Ammon's horn (tissue), 1 donor: Measurements from ENCODE around the gene LMCD1.
"Not testable (repeated sequence)": the region's sequence is repeated elsewhere in the genome, so short reads cannot be mapped to it uniquely, and the experiment has no call there.

Source experiments
- DNase-seq: peaks from one replicate; pipeline ENCODE4 v3.0.0-alpha.2; 2016; ENCODE audit warnings: low spot score

The LMCD1 gene

DNA sequence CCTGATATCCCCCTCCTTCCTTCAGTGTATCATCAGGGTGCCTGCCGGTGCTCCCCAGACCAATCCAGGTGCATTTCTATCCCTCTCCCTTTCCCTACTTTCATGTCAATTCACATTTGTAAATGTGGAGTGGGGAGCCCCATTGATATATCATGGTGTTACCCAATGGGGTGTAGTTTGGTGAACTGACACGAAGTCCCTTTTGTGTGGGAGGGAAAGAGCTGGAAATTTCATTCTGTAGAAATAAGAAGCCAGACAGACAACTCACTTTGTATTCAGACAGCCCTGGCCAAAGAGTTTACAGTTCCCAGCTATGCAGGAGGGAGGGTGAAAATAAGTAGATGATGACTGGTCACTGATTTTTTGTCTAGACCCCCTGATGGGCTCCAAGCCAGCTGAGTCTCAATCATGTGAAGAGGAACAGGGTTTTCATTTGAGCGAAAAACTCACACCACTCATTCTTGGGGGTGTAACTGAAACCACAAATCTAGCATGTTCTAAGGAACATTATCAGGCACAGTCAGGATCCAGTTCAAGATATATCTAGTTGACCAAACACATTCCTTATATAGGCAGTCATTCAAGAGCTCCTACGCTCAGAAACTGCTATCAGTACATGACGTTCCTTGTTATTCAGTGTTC lies 58.9 kb downstream of the LMCD1 start:
- no peak for DNase-seq

DNA sequence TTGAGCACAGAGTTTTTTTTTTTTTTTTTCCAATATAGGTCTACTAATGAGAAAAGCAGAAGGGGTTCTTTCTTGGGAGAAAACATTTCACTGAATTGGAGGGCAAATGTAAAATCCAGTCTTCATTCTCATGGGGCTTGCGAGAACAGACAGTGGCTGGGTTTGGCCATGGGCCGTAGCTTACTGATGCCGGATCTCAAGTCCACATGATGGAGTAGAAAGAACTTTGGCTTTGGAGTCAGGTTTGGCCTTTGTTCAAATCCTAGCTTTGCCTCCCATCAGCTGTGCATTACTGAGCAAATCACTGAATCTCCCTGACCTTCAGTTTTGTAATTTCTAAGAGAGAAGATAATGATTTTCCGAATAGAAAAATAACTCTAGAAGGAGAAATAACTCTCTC lies 59.7 kb downstream of the LMCD1 start:
- no peak for DNase-seq

DNA sequence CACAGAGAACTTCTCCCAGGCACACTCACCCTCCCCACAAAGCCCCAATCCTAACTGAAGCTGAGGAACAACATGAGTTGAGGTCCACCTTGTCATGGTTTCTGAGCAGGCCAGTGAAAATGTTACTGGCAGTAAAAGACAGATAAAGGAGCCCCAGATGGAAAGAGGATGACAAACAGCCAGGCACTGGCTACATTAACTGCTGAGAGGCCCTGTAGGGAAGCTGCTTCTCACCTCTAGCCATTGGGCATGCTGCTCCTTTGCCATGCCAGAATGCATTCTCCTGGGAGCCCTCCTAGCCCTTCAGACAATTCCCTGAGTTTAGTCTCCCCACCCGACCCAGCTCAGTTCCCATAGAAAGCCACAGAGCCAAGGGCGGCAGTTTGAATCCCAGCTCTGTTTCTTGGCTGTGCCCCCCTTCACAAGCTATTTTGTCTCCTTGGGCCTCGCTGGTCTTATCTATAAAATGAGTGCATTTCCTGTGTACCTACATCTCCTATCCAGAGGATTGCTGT lies 60.5 kb downstream of the LMCD1 start:
- DNase-seq: no peak

DNA sequence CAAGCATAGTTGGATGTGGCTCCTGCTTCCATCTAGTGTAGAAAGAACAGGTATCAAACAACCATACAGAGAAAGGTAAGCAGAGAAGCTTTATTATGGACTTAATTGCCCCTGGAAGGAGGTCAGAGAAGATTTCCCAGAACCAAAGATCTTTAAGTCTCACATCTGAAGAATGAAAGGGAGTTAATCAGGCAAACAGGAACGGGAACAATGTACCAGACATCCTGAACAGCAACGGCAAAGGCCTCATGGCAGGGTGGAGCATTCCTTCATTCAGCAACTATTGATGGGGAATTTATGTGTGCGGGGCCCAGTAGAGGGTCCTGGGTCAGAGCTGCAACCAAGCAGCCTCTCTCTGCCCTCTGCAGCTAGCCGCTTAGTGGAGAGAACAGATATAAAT lies 61.5 kb downstream of the LMCD1 start:
- no peak for DNase-seq

DNA sequence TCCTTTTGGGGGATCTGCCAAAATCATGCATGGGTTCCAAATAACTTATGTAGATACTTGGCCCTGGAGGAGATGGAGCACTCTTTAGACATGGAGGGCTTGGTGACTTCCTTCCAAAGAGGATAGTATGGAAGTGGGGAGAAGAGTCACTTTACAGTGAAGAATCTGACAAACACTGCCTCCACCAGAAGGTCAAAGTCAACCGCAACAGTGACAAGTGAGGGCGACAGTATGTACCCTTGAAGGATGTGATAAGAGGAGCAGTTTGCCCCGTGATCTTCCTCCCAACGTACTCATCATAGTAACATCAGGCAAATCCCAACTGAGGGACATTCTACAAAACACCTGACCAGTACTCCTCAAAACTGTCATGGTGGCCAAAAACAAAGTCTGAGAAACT lies 62.0 kb downstream of the LMCD1 start:
- no peak for DNase-seq

DNA sequence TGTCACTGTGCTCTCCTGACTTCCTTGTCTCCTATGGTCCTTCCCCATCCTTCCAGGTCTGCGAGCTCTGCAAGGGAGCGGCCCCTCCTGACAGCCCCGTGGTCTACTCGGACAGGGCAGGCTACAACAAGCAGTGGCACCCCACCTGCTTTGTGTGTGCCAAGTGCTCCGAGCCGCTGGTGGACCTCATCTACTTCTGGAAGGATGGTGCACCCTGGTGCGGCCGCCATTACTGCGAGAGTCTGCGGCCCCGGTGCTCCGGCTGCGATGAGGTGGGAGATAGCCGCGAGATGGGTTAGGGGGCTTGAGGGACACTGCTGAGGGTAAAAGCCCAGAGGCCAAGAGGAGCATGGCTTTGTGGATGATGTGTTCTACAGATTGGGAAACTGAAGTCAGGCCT lies 63.8 kb downstream of the LMCD1 start:
- DNase-seq: no peak

DNA sequence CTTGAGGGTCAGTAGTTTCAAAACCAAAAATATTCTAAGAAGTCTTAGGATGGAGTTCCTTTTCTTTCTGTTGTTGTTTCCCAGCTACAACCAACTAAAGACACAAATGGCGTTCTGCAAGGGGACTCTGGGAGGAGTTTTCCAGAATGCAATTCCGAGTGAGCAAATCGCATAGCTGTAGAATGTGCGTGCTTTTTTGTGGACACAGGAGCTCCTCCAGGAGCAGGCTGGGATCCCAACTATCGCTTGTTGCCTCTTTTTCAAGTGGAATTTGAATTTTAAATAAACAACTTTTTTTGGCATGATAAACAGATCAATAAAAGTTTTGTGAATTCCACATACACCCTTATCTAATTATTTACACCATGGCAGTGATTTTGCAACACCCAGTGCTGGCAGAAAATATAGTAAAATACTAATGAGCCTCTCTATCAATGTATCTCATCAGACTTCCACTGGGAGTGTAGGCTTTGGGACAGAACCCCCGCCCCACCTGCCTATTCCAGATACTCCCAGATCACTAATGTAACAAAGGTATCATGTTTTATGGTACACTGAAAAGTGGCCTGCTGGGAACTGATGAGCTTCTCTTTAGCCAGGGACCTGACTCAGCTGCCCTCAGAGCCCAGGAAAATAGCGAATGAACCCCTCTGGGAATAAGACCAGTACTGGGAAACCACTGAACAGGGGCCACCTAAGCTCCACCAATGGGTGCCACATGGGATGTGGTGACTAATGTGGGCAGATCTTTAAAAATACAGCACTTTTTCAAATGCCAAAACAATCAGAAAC lies 66.4 kb downstream of the LMCD1 start:
- no peak for DNase-seq

DNA sequence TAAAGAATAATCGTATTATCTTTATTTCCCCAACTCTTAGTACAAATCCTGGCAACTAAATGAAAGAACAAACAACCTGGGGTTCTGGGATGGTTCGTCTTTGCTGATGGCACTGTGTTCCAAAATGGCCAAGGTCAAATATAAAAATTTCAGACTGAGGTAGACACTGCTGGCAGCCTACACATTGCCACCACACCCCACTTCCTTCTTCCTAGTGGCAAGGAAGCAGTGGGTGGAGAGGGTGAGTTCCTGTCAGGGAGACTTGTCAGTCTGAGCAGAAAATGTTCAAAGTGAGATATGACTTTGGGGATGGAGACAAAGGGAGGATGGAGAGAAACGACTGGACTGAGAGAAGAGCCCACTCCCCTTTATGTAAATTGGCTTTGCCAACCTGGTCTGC lies 69.6 kb downstream of the LMCD1 start:
- DNase-seq: no peak

DNA sequence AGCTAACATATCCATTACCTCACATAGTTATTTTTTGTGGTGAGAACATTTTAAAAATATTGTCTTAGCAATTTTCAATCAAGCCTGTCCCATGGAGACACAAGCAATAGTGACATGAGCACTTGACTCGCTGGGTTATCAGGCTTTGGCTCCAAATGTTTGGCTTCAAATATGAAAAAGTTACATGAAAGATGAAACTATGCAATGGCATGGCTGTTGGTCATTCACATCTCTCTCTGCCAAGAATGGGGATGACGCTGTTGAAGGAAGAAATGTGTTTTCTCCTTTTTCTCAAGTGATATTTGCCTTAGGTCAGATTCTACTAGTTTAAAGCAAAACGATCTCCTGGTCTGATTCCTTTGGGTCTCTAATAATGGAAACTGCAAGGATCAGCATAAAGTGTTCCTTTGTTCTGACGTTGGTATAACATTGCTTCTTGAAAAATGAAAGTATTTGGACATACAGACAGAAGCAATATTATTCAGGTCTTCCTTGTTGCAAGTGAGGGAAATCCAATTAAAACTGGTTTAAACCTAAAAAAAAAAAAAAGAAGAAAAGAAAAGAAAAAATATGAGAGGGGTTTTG lies 71.8 kb downstream of the LMCD1 start:
- no peak for DNase-seq

DNA sequence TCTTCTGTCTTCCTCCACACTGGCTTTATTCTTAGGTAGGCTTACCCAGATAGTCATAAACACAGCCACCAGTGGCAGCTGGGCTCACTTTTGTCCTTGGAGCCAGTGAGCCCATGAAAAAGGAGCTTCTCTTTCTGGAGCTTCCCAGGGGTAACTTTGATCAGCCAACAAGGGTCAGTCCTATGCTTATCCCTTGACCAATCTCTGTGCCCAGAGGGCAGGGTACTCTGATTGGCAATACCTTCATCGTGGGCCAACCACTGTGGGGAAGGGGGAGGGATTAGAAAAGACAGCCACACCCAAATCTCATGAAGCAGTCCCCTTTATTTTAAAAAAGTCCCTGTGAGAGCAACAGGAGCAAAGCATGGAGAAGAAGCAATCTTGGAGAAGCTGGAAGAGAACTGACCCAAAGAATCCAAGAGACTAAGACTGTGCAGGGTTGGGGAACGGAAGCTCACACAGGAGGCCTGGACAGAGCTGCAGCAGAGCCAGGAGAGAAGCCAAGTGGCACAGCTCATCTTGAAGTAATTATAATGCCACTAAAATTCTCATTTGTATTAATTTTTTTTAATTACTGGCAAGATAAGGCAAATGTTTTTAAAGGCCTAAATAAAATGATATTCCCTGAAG lies 72.5 kb downstream of the LMCD1 start:
- no peak for DNase-seq

DNA sequence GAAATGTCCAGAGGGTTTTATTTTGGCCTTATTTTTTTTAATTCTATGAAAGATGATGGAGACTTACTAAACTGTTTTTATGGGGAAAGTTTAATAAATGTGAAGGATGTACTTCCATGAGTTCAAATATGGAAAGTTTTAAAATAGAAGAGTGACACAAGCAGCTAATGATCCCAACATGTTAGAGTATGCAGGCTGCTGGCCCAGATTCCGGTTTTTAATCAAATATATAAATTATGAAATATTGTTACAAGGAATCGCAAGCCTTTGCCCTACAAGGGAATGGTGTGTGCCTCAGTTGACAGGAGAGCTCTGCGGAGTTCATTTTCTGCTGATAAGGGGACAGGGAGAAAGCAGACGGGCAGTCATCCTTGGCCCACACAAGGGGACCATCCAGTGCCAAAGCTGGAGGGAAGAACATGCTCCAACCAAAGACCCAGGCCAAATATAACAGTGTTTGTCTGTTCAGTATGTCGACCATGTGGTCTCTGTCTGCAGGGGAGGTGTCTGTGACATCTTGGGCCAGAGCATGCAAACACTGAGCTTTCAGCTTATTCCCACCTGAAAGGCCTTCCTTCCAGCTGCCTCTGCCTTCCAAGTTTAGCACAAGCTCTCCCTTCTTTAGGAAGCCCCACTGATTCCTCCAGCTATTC lies 73.2 kb downstream of the LMCD1 start:
- no peak for DNase-seq

DNA sequence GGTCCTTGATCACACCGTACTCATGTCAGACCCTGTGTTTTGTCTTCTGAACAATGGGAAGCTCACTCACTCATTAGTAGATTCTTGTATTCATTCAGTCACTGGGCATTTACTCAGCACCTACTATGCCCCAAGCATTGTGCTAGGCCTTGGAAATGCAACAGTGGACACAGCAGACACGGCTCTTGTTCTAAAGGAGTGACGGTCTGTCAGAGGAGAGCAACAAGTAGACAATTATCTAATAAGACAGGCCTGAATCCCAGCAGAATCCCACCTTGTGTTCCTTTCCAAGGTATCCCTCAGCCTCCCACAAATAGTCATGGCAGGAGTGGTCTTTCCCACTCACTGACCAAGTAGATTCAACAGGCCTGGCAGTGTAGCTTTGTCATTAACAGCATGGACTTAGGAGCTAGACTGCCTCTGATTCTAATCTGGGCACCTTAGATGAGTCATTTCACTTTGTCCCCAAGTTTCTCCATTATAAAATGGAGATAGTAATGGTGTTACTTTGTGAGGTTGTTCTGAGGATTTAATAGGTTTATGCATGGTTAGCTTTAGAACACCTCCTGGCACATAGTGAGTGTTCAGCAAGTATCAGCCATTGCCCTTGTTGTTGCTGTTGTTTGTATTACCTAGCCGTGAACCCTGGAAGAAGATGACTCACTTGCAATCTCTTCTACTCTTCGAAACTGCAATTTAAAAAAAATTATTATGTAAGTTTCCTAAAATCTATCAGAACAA lies 73.9 kb downstream of the LMCD1 start:
- no peak for DNase-seq

DNA sequence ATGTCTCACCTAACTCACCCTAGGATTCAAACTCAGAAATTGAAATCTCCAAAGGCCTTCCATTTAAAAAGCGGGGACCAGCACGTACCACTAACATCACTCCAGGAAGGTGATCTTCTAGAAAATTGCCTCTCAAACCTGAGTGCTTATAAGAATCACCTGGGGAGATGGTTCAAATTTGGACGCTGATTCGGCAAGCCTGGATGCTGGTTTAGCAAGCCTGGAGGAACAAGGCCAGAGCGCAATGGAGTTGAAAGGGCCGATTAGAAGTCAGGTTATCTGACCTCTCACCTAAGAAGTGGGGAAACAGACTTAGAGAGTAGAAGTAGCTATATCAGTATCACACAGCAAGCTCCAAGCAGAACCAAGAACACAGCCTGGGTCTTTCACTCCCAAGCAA lies 74.8 kb downstream of the LMCD1 start:
- no peak for DNase-seq

DNA sequence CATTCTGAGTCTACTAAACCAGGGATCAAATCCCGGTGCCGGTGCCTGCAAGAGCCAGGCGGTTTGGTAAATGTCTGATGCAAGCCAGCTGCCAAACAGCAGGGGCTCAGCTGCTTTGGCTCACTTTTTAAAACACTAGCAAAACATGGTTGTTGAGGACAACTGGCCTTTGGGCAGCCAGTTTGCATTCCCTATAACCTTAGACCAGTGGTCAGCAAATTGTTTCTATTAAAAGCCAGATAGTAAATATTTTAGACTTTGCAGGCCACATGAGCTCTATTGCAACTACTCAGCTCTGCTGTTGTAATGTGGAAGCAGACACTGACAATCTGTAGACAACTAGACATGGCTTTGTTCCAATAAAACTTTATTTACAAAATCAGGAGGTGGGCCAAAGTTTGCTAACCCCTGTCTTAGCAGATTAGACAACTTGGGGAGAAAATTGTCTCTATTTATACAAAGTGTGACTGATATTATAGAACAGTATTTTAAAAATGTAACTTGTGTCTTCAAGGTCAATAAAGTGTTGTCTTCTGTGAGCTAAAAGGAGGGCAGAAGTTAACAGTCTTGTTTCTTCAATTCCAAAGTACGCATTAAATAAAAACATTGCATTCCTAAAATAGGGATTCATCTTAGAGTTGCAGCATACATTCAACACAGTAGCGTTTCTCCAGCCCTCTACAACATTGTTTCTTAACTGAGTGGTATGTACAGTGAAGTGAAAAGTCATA lies 75.4 kb downstream of the LMCD1 start:
- no peak for DNase-seq

DNA sequence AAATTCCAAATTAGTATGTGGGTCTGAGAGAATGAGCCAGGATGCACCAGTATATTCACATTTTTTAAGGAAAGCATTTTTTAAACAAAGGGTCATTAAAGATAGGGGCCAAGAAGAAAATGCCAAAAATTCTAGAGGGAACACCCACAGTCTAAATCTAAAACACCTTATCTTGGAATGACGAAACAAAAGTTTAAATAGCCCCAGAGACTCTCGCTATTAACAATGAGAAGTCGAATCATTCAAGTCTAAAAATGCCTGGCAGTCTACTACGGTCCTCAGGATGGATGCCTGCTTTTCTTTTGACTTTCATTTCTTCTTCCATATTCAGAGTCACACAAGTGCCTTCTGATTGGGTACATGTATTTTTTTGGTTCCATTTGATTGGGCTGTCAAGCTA lies 76.7 kb downstream of the LMCD1 start:
- DNase-seq: no peak

DNA sequence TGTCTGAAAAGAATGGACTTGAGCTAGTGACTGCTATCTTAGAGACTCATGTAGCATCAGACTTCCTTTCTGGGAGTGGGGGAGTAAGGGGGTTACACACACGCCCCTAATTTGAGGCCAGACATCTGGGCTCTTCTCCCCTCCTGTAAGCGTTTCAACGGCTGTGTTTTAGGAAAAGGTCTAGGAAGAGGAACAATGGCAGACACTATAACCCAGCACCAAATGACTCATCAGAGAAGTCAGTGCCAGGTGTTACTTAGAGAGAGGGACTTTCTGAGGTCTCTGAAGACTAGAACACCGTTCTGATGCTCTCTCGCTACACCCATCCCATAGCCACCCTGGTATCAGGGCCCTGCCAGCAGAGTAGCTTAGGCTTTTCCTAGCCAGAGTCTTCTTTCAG lies 77.5 kb downstream of the LMCD1 start:
- DNase-seq: no peak

DNA sequence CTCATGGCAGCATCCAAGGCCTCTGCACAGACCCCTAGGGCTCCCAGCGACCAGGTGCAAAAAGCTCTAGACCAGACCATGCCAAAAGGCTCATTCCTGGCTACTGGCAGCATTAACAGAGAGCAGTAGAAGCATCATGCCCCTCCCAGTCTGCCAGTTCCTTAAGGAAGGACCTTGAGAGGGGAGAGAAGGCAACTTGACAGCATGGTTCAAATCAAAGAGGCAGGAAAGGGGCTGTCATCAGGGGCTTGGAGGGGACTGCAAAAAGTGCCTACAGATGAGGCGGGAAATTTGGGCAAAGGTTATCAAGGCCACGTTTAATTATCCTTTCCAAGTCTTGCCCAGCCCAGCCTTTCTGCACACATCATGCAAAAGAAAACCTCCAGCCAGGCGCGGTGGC lies 78.3 kb downstream of the LMCD1 start:
- no peak for DNase-seq

DNA sequence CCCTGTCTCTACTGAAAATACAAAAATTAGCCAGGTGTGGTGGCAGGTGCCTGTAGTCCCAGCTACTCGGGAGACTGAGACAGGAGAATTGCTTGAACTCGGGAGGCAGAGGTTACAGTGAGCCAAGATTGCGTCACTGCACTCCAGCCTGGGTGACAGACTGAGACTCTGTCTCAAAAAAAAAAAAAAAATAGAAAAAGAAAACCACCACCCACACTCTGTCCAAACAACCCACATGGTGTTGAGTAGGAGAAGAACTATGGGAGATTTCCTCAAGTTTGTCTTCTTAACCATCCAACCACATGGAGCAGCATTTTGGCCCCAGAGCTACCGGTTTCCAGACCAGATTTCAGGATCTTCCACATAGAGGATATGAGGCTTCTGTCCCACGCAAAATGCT lies 78.8 kb downstream of the LMCD1 start:
- DNase-seq: not testable (repeated sequence)

DNA sequence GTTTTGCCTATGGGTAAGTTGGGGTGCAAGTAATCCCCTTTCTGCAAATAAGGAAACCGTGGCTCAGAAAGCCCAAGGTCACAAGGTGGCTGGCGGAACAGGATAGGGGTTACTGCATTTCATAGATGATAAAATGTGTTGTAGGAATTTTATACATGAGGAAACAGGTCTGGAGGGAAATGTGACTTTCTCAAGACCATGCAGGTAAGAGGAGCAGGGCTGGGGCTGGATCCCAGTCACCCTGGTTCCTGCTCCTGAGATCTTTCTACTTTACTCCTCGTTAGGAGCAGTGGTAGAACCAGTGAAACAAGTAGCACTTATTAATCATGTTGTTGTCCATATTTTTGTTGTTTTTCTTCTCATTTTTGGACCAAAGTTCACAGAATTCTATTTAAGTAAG lies 79.8 kb downstream of the LMCD1 start:
- DNase-seq: no peak

DNA sequence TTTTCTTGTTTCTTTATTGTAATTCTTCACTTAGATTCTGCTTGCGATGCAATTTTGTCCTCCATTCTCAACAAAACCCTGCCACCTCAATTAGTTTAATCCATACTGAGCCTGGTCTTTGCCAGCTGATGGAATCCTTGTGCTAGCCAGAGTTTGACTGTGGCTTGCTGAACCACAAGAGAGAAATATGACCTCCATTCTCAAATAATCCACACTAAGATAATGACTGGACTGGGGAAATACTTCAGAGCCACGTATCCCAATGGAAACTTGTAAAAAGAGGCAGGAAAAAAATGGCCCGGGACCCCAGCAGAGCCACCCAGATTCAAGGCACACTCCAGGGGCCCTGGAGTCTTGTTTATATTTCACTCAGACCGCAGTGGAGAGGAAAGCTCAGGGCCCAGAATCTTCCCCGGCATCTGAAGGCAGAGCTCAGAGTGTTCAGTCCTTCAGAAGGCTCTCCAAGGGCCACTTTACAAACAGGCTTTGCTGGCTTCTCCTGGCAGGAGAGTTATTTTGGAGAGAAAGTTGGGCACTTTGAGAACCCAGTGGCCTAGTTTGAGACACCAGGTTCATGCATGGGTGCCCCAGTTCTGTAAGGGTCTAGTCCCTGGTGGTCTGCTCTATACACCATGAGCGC lies 80.3 kb downstream of the LMCD1 start:
- DNase-seq: no peak
